Measurements from ENCODE around the gene VGLL4.
"Not testable (repeated sequence)": the region's sequence is repeated elsewhere in the genome, so short reads cannot be mapped to it uniquely, and the experiment has no call there.

Gene VGLL4

DNA sequence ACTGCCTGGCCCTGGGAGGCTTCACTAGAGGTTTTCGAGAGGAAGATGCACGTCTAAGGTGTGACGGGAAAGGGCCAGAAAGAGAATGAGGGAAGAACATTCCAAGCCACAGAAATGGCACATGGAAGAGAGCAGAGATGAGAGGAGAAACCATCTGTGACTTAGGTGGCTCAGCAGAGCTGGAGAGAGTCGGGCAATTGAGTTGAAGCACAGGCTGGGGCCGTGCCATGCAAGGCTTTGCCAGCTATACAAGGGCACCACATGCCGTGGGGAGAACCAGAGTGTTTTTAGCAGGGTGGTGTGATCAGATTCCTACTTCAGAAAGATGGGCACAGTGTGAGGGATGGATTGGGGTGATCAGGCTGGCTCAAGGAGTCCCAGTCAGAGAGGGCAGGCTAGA, 126.1 kb downstream of the VGLL4 start:
- no peaks in the 10 kb centered on the region for H3K4me1 ChIP-seq (ENCODE audit: insufficient read depth, low read length, poor library complexity, severe bottlenecking)
- H3K9me3 ChIP-seq (ENCODE audit: insufficient read depth, low read depth, low read length) = no peaks in the 10 kb centered on the region
- H3K79me2 ChIP-seq (ENCODE audit: insufficient read depth, low read length) = no peaks in the 10 kb centered on the region
- H3F3A ChIP-seq (ENCODE audit: low read depth) = no peaks in the 10 kb centered on the region
- H3K36me3 ChIP-seq (ENCODE audit: insufficient read depth, low read length) = no peaks in the 10 kb centered on the region
- H2AFZ ChIP-seq (ENCODE audit: low read length) = no peak overlapping the region
- H3K9ac ChIP-seq (ENCODE audit: low read depth, low read length, poor library complexity, severe bottlenecking) = no peak overlapping the region
- no peak overlapping the region for H3K4me2 ChIP-seq (ENCODE audit: low read depth, low read length, poor library complexity, severe bottlenecking)
- H3K9me2 ChIP-seq (replicated peaks; ENCODE audit: low read depth, low read length) = no peaks in the 10 kb centered on the region
- TF ChIP-seq EZH2phosphoT487 (IDR thresholded peaks at IDR 0.05; ENCODE audit: borderline replicate concordance) = no peak
- no peaks in the 10 kb centered on the region for H3K27me3 ChIP-seq (ENCODE audit: insufficient read depth, low read length, poor library complexity, severe bottlenecking)
- no peak overlapping the region for H3K4me3 ChIP-seq (ENCODE audit: low read length, poor library complexity, severe bottlenecking)
- no peaks in the 10 kb centered on the region for H4K20me1 ChIP-seq (ENCODE audit: insufficient read depth, low read length, poor library complexity, severe bottlenecking)

DNA sequence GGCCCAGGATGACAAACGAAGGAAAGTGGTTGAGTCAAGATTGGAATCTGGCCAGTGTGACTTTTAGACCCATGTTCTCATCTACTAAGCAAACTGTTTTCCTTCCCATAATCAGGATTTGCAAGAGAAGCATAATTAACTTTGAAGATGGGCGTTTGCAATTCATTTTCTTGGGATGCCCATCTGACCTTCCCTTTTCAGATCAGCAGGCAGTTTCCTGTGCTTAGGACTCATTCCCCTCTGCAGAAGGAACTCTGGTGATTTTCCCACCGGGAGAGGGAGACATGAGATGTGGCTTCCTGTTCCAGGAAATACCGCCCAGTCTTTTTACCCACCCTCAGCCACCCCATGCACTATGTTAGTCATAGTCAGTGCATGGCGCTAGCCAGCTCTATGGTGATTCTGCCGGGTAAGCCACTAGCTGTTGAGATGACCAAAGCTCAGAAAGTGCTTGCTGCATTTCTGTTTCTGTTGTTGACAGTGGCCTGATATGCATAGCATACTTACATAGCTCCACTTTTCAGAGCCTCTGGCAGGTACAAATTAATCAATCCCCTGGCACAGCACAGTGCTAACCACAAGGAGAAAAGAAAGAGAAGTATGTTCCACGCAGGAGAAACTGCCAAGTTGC, 129.4 kb downstream of the VGLL4 start:
- no peaks in the 10 kb centered on the region for H3K27me3 ChIP-seq (ENCODE audit: insufficient read depth, low read length, poor library complexity, severe bottlenecking)
- no peaks in the 10 kb centered on the region for H4K20me1 ChIP-seq (ENCODE audit: insufficient read depth, low read length, poor library complexity, severe bottlenecking)
- H3K4me2 ChIP-seq (ENCODE audit: low read depth, low read length, poor library complexity, severe bottlenecking) = no peak overlapping the region
- H3F3A ChIP-seq (ENCODE audit: low read depth) = no peaks in the 10 kb centered on the region
- H3K36me3 ChIP-seq (ENCODE audit: insufficient read depth, low read length) = no peaks in the 10 kb centered on the region
- TF ChIP-seq, protein P1, sequence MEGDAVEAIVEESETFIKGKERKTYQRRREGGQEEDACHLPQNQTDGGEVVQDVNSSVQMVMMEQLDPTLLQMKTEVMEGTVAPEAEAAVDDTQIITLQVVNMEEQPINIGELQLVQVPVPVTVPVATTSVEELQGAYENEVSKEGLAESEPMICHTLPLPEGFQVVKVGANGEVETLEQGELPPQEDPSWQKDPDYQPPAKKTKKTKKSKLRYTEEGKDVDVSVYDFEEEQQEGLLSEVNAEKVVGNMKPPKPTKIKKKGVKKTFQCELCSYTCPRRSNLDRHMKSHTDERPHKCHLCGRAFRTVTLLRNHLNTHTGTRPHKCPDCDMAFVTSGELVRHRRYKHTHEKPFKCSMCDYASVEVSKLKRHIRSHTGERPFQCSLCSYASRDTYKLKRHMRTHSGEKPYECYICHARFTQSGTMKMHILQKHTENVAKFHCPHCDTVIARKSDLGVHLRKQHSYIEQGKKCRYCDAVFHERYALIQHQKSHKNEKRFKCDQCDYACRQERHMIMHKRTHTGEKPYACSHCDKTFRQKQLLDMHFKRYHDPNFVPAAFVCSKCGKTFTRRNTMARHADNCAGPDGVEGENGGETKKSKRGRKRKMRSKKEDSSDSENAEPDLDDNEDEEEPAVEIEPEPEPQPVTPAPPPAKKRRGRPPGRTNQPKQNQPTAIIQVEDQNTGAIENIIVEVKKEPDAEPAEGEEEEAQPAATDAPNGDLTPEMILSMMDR (conservative IDR thresholded peaks at IDR 0.05; ENCODE audit: low read length) = no peak
- no peak for TF ChIP-seq EZH2phosphoT487 (IDR thresholded peaks at IDR 0.05; ENCODE audit: borderline replicate concordance)
- no peaks in the 10 kb centered on the region for H3K9me3 ChIP-seq (ENCODE audit: insufficient read depth, low read depth, low read length)
- H3K79me2 ChIP-seq (ENCODE audit: insufficient read depth, low read length) = no peaks in the 10 kb centered on the region
- H3K9ac ChIP-seq (ENCODE audit: low read depth, low read length, poor library complexity, severe bottlenecking) = no peak overlapping the region
- no peak overlapping the region for H3K4me3 ChIP-seq (ENCODE audit: low read length, poor library complexity, severe bottlenecking)
- H3K9me2 ChIP-seq (replicated peaks; ENCODE audit: low read depth, low read length) = no peaks in the 10 kb centered on the region
- H2AFZ ChIP-seq (ENCODE audit: low read length) = no peak overlapping the region
- H3K4me1 ChIP-seq (ENCODE audit: insufficient read depth, low read length, poor library complexity, severe bottlenecking) = no peaks in the 10 kb centered on the region

DNA sequence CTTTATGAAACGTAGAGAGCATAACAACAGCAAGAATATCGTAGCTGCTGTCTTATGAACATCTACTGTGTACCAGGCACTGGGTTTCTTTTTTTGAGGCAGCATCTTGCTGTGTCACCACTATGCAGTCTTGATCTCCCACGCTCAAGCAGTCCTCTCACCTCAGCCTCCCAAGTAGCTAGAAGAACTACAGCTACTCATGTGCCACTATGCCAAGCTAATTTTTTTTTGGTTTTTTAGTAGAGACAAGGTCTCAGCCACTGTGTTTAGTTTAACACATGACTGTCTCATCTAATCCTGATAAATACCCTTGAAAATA, 129.9 kb downstream of the VGLL4 start:
- Histone ChIP-seq H3K4me3 (ENCODE audit: low read length, poor library complexity, severe bottlenecking) (no peak overlapping the region), H3F3A (ENCODE audit: low read depth) (no peaks in the 10 kb centered on the region), H2AFZ (ENCODE audit: low read length) (no peak overlapping the region), H3K79me2 (ENCODE audit: insufficient read depth, low read length) (no peaks in the 10 kb centered on the region), H4K20me1 (ENCODE audit: insufficient read depth, low read length, poor library complexity, severe bottlenecking) (no peaks in the 10 kb centered on the region), H3K36me3 (ENCODE audit: insufficient read depth, low read length) (no peaks in the 10 kb centered on the region), H3K9me3 (ENCODE audit: insufficient read depth, low read depth, low read length) (no peaks in the 10 kb centered on the region), H3K4me1 (ENCODE audit: insufficient read depth, low read length, poor library complexity, severe bottlenecking) (no peaks in the 10 kb centered on the region), H3K9me2 (replicated peaks; ENCODE audit: low read depth, low read length) (no peaks in the 10 kb centered on the region), H3K4me2 (ENCODE audit: low read depth, low read length, poor library complexity, severe bottlenecking) (no peak overlapping the region), H3K9ac (ENCODE audit: low read depth, low read length, poor library complexity, severe bottlenecking) (no peak overlapping the region), H3K27me3 (ENCODE audit: insufficient read depth, low read length, poor library complexity, severe bottlenecking) (no peaks in the 10 kb centered on the region)
- no peak for TF ChIP-seq EZH2phosphoT487 (IDR thresholded peaks at IDR 0.05; ENCODE audit: borderline replicate concordance)
- TF ChIP-seq, protein P1 (conservative IDR thresholded peaks at IDR 0.05; ENCODE audit: low read length) = no peak

DNA sequence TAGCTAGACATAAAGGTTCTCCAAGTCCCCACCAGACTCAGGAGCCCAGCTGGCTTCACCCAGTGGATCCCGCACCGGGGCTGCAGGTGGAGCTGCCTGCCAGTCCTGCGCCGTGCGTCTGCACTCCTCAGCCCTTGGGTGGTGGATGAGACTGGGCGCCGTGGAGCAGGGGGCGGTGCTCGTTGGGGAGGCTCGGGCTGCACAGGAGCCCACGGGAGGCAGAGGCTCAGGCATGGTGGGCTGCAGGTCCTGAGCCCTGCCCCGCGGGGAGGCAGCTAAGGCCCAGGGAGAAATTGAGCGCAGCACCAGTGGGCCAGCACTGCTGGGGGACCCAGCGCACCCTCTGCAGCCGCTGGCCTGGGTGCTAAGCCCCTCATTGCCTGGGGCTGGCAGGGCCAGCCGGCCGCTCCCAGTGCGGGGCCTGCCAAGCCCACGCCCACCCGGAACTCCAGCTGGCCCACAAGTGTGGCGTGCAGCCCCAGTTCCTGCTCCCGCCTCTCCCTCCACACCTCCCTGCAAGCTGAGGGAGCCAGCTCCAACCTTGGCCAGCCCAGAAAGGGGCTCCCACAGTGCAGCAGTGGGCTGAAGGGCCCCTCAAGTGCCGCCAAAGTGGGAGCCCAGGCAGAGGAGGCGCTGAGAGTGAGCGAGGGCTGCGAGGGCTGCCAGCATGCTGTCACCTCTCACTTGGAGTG, 130.4 kb downstream of the VGLL4 start:
- H3K9ac ChIP-seq (ENCODE audit: low read depth, low read length, poor library complexity, severe bottlenecking); H3K27me3 ChIP-seq (ENCODE audit: insufficient read depth, low read length, poor library complexity, severe bottlenecking); H3K79me2 ChIP-seq (ENCODE audit: insufficient read depth, low read length); H3K36me3 ChIP-seq (ENCODE audit: insufficient read depth, low read length); H3K4me1 ChIP-seq (ENCODE audit: insufficient read depth, low read length, poor library complexity, severe bottlenecking); H3F3A ChIP-seq (ENCODE audit: low read depth); H4K20me1 ChIP-seq (ENCODE audit: insufficient read depth, low read length, poor library complexity, severe bottlenecking); H3K4me3 ChIP-seq (ENCODE audit: low read length, poor library complexity, severe bottlenecking); H3K9me3 ChIP-seq (ENCODE audit: insufficient read depth, low read depth, low read length); H3K9me2 ChIP-seq (replicated peaks; ENCODE audit: low read depth, low read length); H2AFZ ChIP-seq (ENCODE audit: low read length); H3K4me2 ChIP-seq (ENCODE audit: low read depth, low read length, poor library complexity, severe bottlenecking): not testable (repeated sequence)

DNA sequence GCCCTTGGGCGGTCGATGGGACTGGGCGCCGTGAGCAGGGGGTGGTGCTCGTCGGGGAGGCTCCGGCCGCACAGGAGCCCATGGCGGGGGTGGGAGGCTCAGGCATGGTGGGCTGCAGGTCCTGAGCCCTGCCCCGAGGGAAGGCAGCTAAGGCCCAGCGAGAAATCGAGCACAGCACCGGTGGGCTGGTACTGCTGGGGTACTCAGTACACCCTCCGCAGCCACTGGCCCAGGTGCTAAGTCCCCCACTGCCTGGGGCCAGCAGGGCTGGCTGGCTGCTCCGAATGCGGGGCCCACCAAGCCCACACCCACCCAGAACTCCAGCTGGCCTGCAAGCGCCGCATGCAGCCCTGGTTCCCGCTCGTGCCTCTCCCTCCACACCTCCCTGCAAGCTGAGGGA, 132.1 kb downstream of the VGLL4 start:
- not testable (repeated sequence) for H3K4me1 ChIP-seq (ENCODE audit: insufficient read depth, low read length, poor library complexity, severe bottlenecking); H3K27me3 ChIP-seq (ENCODE audit: insufficient read depth, low read length, poor library complexity, severe bottlenecking); H3K4me2 ChIP-seq (ENCODE audit: low read depth, low read length, poor library complexity, severe bottlenecking); H3K36me3 ChIP-seq (ENCODE audit: insufficient read depth, low read length); H3K79me2 ChIP-seq (ENCODE audit: insufficient read depth, low read length); H2AFZ ChIP-seq (ENCODE audit: low read length); H3K9ac ChIP-seq (ENCODE audit: low read depth, low read length, poor library complexity, severe bottlenecking); H3K4me3 ChIP-seq (ENCODE audit: low read length, poor library complexity, severe bottlenecking); H3F3A ChIP-seq (ENCODE audit: low read depth); H3K9me3 ChIP-seq (ENCODE audit: insufficient read depth, low read depth, low read length); H4K20me1 ChIP-seq (ENCODE audit: insufficient read depth, low read length, poor library complexity, severe bottlenecking); H3K9me2 ChIP-seq (replicated peaks; ENCODE audit: low read depth, low read length)

All from Loucy (cell line).